ENCODE results near the gene CACHD1.

CACHD1 gene

DNA sequence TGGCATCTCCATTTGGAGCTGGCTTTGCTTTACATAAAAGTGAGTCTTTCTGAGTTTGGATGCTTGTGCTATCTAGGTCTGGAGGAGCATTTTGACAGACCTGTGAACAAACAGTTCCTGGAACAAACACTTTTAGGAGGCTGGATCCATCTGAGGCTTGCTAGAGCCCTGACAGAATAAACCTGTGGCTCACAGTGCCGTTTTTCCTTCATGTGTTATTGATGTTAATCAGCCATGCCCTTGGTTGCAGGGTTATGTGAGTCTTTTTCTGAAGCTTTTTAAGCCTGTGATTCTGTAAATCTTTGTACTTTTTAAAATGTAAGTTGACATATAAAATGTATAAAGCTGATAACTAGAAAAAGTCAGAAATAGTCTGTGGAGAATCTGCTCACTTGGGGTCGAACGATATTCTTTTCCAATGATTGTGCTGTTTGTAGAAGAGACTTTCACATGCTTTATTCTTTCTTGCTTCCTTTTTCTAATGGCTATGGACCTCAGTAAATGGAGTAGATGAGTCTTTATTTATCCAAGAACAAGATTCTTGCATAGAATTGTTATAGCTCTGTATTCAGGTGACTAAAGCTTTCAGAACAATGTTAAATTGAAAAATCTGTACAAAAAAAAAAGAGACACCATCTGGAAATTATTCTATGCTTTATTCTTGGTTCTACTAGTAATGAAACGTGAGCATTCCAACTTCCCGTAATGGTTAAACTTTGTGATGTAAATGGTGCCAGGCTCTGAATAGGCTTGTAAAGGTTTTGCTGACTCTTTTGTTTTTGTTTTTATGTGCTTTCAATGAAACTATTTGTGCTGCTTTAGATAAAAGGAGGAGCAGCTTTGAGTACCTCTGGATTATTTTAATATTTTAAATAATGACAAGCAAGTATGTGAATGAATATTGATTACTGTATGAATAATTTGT is 53.7 kb downstream of the CACHD1 start:
- no peak for DNase-seq (ENCODE audit: low read depth)

- no peak for DNase-seq (ENCODE audit: low read depth)
Measured at GRCh38 chr1:64524614-64525013, 54.7 kb downstream of the CACHD1 start.

GRCh38 chr1:64525116-64525686 is 55.3 kb downstream of the CACHD1 start:
- DNase-seq (ENCODE audit: low read depth) = no peak

GRCh38 chr1:64526312-64526711 is 56.4 kb downstream of the CACHD1 start:
- no peak for DNase-seq (ENCODE audit: low read depth)

DNA sequence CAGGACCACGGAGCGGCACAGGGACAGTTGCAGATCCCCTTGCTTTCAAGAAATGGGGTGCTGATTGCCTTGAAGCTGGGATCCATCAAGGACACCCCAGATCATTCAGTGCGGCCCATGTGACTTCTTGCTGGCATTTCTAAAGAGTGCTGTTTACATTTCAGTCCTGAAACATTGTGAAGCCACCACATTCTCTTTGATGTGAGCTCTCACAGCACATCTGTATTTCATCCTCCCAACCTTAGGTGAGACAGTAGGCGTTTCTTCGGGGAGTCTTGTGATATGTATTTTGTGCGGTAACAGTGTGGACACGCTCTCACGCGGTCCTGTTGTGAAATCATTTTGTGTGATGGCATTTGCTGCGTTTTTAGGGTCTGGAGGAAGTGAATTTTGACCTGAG is 57.2 kb downstream of the CACHD1 start:
- no peak for DNase-seq (ENCODE audit: low read depth)

- no peak for DNase-seq (ENCODE audit: low read depth)
Measured at GRCh38 chr1:64527786-64528185, 57.9 kb downstream of the CACHD1 start.

DNA sequence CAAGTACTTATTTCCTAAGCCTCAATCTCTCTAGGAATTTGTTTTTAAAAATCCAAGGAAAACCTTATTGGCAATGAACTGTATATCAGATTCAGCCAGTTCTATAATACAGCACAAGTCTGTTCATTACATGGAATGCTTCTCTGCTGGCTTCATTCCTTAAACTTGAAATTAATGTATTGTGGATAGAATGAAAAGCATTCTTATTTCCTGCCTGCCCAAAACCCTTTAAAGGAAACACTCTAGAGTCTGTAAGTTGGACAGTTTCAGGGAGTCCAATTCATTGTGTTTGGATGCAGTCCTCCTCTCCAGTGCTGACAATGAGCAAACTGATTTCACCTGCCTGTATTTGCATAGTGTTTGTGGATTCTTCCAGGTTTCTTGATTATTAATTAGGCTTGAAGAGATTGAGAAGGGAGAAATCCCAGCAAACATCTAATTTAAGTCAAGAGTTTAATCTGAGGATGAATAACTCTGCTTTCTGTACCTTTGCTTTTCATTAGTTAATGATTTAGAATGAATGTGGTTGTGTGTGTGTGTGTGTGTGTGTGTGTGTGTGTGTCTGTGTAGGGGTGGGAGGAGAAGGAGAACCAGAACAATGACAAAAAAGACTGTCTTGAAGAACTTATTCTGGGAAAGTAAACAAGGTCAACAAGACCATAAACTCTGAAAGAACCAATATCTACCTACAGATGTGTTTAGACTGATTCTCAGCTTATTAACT is 61.2 kb downstream of the CACHD1 start:
- DNase-seq (ENCODE audit: low read depth) = no peak

- DNase-seq (ENCODE audit: low read depth) = no peak
Measured at GRCh38 chr1:64532646-64533045, 62.7 kb downstream of the CACHD1 start.

DNA sequence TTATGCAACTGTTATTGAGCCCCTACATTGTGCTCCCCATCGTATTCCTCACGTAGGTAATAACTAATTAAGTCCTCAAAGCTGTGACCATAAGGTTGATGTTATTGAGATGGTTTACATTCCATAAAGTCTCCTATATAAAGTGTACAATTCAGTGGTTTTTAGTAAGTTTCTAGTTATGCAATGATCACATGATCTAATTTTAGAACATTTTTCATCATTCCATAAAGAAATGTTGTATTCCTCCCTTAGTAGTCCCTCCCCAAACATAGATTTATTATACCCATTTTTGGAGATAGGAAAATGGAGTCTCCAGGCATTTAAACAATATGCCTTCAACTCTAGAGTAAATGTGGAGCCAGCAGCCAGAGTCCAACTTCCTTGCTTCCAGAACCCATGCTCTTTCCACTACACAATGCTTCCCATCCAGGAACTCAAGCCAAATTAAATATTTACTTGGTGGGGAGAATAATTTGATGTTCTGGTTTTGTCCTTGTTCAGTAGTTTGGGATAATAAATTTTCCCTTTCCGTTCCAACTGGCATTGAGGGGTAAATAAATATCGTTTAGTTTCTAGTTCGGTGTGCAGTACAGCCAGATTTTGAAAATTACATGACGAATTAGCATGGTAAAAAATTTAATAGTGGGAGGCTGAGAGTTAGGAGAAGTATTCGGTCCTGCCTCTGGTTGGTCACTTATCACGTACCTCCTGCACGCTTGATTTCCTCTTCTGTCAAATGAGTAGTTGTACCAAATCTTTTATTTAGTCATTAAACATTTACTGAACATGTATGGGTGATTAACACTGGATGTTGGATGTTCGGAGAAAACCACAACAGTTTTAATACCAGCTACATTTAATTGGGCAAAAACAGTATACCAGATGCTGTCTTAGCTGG is 66.3 kb downstream of the CACHD1 start:
- DNase-seq (ENCODE audit: low read depth) = no peak

- no peak for DNase-seq (ENCODE audit: low read depth)
Measured at GRCh38 chr1:64536836-64537490, 67.0 kb downstream of the CACHD1 start.

DNA sequence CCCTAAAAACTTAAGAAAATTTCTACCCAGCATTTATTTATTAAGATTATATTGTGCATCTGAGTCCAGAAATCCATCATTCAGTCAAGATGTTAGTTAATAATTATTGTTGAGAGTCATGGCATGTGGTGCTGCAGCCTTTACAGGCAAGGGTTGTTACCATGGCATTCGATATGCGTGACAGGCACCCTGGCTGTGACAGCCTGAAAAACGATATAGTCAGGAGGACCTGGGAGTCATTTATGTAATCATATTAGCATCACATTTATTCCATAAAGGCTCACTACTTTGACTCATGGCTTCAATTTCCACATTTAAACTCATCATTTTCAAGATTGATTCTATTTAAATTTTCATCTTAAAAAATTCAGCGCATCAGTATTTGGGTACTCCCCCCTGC is 68.0 kb downstream of the CACHD1 start:
- DNase-seq (ENCODE audit: low read depth) = no peak

DNA sequence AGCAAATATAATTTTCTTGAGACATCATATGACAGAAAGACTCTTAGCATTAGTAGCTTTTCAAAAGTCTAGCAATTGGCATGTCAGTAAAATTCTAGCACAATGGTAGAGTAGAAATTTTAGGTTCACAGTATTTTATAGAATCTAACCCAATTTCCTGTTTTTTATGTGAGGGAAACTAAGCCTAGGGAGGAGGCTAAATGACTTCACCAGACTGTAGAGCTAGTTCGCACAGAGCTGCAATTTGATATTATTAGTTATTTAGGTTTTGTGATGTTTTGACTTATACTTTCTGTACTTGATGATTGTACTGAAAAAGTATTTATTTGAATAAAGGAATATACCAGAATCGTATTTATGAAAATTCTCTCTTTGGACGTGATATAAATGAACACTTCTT is 68.5 kb downstream of the CACHD1 start:
- no peak for DNase-seq (ENCODE audit: low read depth)

DNA sequence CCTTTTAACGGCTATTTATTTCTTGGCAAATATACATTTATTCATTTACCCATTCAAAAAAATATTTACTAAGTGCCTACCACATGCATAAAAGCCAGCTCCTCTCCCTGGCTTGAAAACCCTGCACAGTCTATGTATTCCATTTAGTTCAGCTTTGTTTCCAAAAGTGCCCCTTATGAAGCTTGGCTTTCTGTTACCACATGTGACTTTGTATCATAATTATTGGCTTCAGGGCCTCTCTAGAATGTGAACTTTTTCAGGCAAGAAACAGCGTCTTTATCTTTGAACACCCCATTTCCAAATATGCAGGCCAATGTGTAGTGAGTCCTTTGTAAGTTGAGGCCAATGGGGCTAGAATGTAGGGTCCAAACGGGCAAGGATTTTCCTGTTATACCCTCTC is 69.4 kb downstream of the CACHD1 start:
- no peak for DNase-seq (ENCODE audit: low read depth)

GRCh38 chr1:64539781-64540218 is 69.9 kb downstream of the CACHD1 start:
- no peak for DNase-seq (ENCODE audit: low read depth)

DNA sequence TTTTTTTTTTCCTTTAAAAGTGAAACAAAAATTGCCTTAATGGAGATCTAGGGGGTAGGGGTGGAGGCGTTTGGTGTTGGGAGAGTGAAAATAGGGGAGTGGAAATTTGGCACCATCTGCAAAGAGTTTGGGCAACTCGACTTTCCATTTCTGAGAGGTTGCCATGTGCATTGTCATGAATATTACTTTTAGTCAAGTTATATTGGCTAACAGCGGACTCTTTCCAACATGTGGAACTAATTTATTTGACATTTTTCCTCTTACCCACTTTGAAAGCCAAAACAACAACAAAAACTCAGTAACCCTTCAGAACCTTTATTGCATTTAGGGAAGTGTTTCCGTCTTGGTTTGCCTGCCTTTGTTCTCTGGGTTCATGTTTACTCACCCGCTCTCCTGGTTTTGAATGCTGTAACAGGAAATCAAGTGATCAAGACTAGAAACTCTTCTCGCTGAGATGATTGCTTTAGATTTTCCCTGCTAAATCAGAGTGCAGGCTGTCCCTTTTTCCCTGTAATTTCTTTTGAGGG is 70.4 kb downstream of the CACHD1 start:
- DNase-seq (ENCODE audit: low read depth) = no peak

- no peak for DNase-seq (ENCODE audit: low read depth)
Measured at GRCh38 chr1:64542118-64542517, 72.2 kb downstream of the CACHD1 start.

GRCh38 chr1:64543831-64544230 is 73.9 kb downstream of the CACHD1 start:
- DNase-seq (ENCODE audit: low read depth) = no peak

DNA sequence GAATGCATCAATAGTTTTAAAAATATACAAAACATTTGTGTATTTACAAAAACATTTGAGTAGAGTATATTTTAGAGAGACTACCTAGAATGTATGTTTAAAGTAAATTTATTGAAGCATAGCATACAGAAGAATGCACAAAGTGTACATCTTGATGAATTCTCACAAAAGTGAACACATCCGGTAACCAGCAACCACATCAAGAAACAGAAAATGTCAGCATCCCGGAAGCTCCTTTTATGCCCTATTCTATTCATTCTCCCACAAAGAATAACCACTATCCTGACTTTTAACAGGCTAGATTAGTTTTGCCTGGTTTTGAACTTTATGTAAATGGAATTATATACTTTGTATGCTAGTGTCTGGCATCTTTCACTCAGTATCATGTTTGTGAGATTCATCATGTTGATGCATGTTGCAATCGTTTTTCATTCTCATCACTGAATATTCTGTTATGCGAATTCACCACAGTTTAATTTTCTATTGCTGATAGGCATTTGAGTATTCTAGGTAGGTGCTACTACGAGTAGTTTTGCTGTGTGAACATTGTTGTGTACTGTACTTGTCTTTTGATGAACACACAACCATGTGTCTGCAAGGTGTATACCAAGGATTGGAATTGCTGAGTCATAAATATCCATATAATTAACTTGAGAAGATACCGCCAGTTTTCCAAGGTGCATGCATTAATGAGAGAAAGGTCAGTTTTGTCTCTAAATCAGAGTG is 75.4 kb downstream of the CACHD1 start:
- DNase-seq (ENCODE audit: low read depth) = no peak

DNA sequence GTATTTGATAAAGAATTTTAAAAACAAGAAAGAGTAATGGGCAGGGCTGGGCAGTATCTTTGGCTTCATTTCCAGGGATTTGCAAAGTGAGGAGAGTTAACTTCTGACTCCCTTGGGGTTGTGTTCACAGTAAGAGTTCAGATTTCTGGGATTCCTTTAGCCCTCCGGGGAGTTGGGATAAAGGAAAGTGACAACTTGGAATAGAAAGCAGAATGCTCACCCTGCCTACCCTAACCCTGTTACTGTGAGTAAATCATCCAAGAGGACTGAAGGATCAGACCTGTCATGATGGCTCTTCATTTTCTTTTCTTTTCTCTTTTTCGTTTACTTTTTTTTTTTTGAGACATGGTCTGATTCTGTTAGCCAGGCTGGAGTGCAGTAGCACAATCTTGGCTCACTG is 76.1 kb downstream of the CACHD1 start:
- DNase-seq (ENCODE audit: low read depth) = no peak

- no peak for DNase-seq (ENCODE audit: low read depth)
Measured at GRCh38 chr1:64549464-64550239, 79.7 kb downstream of the CACHD1 start.
